ENCODE data around the gene SLC46A2.

SLC46A2 gene

GRCh38 chr9:112886351-112886750, 4.3 kb downstream of the SLC46A2 start:
- DNase-seq (ENCODE audit: low read depth, low spot score): no peak

- DNase-seq (ENCODE audit: low read depth, low spot score): no peak
These were observed 5.4 kb downstream of the SLC46A2 start for GRCh38 chr9:112885324-112885723.

- no peak for DNase-seq (ENCODE audit: low read depth, low spot score)
These were observed 6.0 kb downstream of the SLC46A2 start for GRCh38 chr9:112884721-112885120.

GRCh38 chr9:112884101-112884500, 6.6 kb downstream of the SLC46A2 start:
- no peak for DNase-seq (ENCODE audit: low read depth, low spot score)

- DNase-seq (ENCODE audit: low read depth, low spot score): no peak
These were observed 9.3 kb downstream of the SLC46A2 start for GRCh38 chr9:112881331-112881730.

GRCh38 chr9:112880650-112881049, 10.0 kb downstream of the SLC46A2 start:
- no peak for DNase-seq (ENCODE audit: low read depth, low spot score)

- DNase-seq (ENCODE audit: low read depth, low spot score): no peak
These were observed 11.9 kb downstream of the SLC46A2 start for GRCh38 chr9:112878752-112879151.

GRCh38 chr9:112873773-112874405, 16.8 kb downstream of the SLC46A2 start:
- DNase-seq (ENCODE audit: low read depth, low spot score): no peak

- no peak for DNase-seq (ENCODE audit: low read depth, low spot score)
These were observed 18.7 kb downstream of the SLC46A2 start for GRCh38 chr9:112872019-112872418.

- no peak for DNase-seq (ENCODE audit: low read depth, low spot score)
These were observed 20.1 kb downstream of the SLC46A2 start for GRCh38 chr9:112870556-112870955.

GRCh38 chr9:112869917-112870316, 20.8 kb downstream of the SLC46A2 start:
- no peak for DNase-seq (ENCODE audit: low read depth, low spot score)

- DNase-seq (ENCODE audit: low read depth, low spot score): no peak
These were observed 21.6 kb downstream of the SLC46A2 start for GRCh38 chr9:112869041-112869529.

GRCh38 chr9:112868461-112868860, 22.2 kb downstream of the SLC46A2 start:
- no peak for DNase-seq (ENCODE audit: low read depth, low spot score)

- DNase-seq (ENCODE audit: low read depth, low spot score): no peak
These were observed 23.2 kb downstream of the SLC46A2 start for GRCh38 chr9:112867275-112867991.

GRCh38 chr9:112866662-112867274, 23.9 kb downstream of the SLC46A2 start:
- DNase-seq (ENCODE audit: low read depth, low spot score): no peak

GRCh38 chr9:112864982-112865381, 25.7 kb downstream of the SLC46A2 start:
- no peak for DNase-seq (ENCODE audit: low read depth, low spot score)

GRCh38 chr9:112864403-112864802, 26.3 kb downstream of the SLC46A2 start:
- no peak for DNase-seq (ENCODE audit: low read depth, low spot score)

GRCh38 chr9:112863746-112864145, 26.9 kb downstream of the SLC46A2 start:
- DNase-seq (ENCODE audit: low read depth, low spot score): no peak

GRCh38 chr9:112863214-112863613, 27.5 kb downstream of the SLC46A2 start:
- no peak for DNase-seq (ENCODE audit: low read depth, low spot score)

- no peak for DNase-seq (ENCODE audit: low read depth, low spot score)
These were observed 28.8 kb downstream of the SLC46A2 start for GRCh38 chr9:112861638-112862555.

GRCh38 chr9:112861155-112861554, 29.5 kb downstream of the SLC46A2 start:
- no peak for DNase-seq (ENCODE audit: low read depth, low spot score)

GRCh38 chr9:112860451-112860850, 30.2 kb downstream of the SLC46A2 start:
- DNase-seq (ENCODE audit: low read depth, low spot score): no peak
